NCI-H1417 treated with DMSO at 0.1 percent for 48 hours (cell line): Measurements from ENCODE around the gene SNAI3.

ENCODE experiments used
- DNase-seq: peaks from one replicate; lab custom pipeline; 2025; lab: John Stamatoyannopoulos, UW

Gene SNAI3

GRCh38 chr16:88705801-88706228 lies 19.5 kb upstream of the SNAI3 start:
- DNase-seq: no peak

GRCh38 chr16:88705076-88705684 lies 18.9 kb upstream of the SNAI3 start:
- DNase-seq: no peak

- no peak for DNase-seq
These were observed 17.4 kb upstream of the SNAI3 start for GRCh38 chr16:88703486-88704309.

- DNase-seq: no peak
These were observed 16.3 kb upstream of the SNAI3 start for GRCh38 chr16:88702371-88703210.

GRCh38 chr16:88701581-88702370 lies 15.5 kb upstream of the SNAI3 start:
- DNase-seq: no peak

GRCh38 chr16:88700636-88701482 lies 14.6 kb upstream of the SNAI3 start:
- DNase-seq: no peak

GRCh38 chr16:88700322-88700635 lies 14.0 kb upstream of the SNAI3 start:
- DNase-seq: no peak

- DNase-seq: no peak
These were observed 12.9 kb upstream of the SNAI3 start for GRCh38 chr16:88699180-88699579.

- DNase-seq: no peak
These were observed 12.3 kb upstream of the SNAI3 start for GRCh38 chr16:88698646-88699045.

GRCh38 chr16:88697831-88698615 lies 11.7 kb upstream of the SNAI3 start:
- DNase-seq: no peak

GRCh38 chr16:88697116-88697830 lies 11.0 kb upstream of the SNAI3 start:
- no peak for DNase-seq

- no peak for DNase-seq
These were observed 10.1 kb upstream of the SNAI3 start for GRCh38 chr16:88696441-88696840.

GRCh38 chr16:88695753-88696152 lies 9.4 kb upstream of the SNAI3 start:
- no peak for DNase-seq

GRCh38 chr16:88695218-88695617 lies 8.9 kb upstream of the SNAI3 start:
- no peak for DNase-seq

GRCh38 chr16:88694221-88695087 lies 8.1 kb upstream of the SNAI3 start:
- no peak for DNase-seq

GRCh38 chr16:88693420-88694177 lies 7.3 kb upstream of the SNAI3 start:
- no peak for DNase-seq

- DNase-seq: no peak
These were observed 6.6 kb upstream of the SNAI3 start for GRCh38 chr16:88692861-88693260.
